GM12875 (cell line): ENCODE data around the gene NIPAL4.

ENCODE experiments used
- H3K4me3 ChIP-seq: one replicate; pipeline ENCODE4 v1.5.1; 2011; ENCODE audit warnings: low read depth, low read length, control low read depth
- CTCF ChIP-seq: IDR thresholded peaks from 2 replicates; pipeline ENCODE4 v1.5.1; 2011; ENCODE audit warnings: low read depth, mild to moderate bottlenecking, control low read depth, inconsistent platforms, low read length, moderate library complexity, borderline replicate concordance; ENCODE audit not compliant: insufficient read depth

NIPAL4 gene

GRCh38 chr5:157506981-157507780 is 47.2 kb downstream of the NIPAL4 start:
- H3K4me3 ChIP-seq = no peak overlapping the region
- TF ChIP-seq CTCF = no peak

- no peak overlapping the region for H3K4me3 ChIP-seq
- no peak for TF ChIP-seq CTCF
These were observed 49.1 kb downstream of the NIPAL4 start for GRCh38 chr5:157509093-157509492.

GRCh38 chr5:157509587-157509986 is 49.6 kb downstream of the NIPAL4 start:
- no peak for TF ChIP-seq CTCF
- no peak overlapping the region for H3K4me3 ChIP-seq

GRCh38 chr5:157510682-157511081 is 50.7 kb downstream of the NIPAL4 start:
- no peak for TF ChIP-seq CTCF
- no peak overlapping the region for H3K4me3 ChIP-seq

- TF ChIP-seq CTCF = no peak
- H3K4me3 ChIP-seq = no peak overlapping the region
These were observed 51.9 kb downstream of the NIPAL4 start for GRCh38 chr5:157511651-157512644.

- no peak for TF ChIP-seq CTCF
- H3K4me3 ChIP-seq = no peak overlapping the region
These were observed 53.2 kb downstream of the NIPAL4 start for GRCh38 chr5:157513182-157513581.
